GM21390 (cell line): ENCODE data around the gene HOXC11.

Experiments
- ATAC-seq: cut with Tn5 transposase; IDR thresholded peaks from one replicate; pipeline ENCODE4 v1.9.1; 2021; ENCODE audit not compliant: unreplicated experiment

Gene HOXC11

GRCh38 chr12:53973236-53974042 lies 513 bp downstream of the HOXC11 start:
- ATAC-seq: no peak

GRCh38 chr12:53974084-53975063 lies 1.4 kb downstream of the HOXC11 start, which contains the start of gene HOTAIR:
TSS of gene HOTAIR (minus strand) at chr12:53974954.
- ATAC-seq: no peak

- no peak for ATAC-seq
Observed at GRCh38 chr12:53975064-53975471, 2.1 kb downstream of the HOXC11 start.

GRCh38 chr12:53975479-53976152 lies 2.7 kb downstream of the HOXC11 start:
- ATAC-seq: no peak

GRCh38 chr12:53976172-53976822 lies 3.4 kb downstream of the HOXC11 start:
- no peak for ATAC-seq

GRCh38 chr12:53976823-53977595 lies 4.1 kb downstream of the HOXC11 start:
- no peak for ATAC-seq

GRCh38 chr12:53977596-53978445 lies 4.9 kb downstream of the HOXC11 start:
- ATAC-seq: no peak

- no peak for ATAC-seq
Observed at GRCh38 chr12:53978477-53979356, 5.8 kb downstream of the HOXC11 start.

GRCh38 chr12:53980104-53980801 lies 7.3 kb downstream of the HOXC11 start:
- no peak for ATAC-seq

GRCh38 chr12:53980802-53981496 lies 8.0 kb downstream of the HOXC11 start:
- ATAC-seq: no peak

GRCh38 chr12:53981634-53982565 lies 9.0 kb downstream of the HOXC11 start:
- no peak for ATAC-seq

GRCh38 chr12:53982648-53983567 lies 10.0 kb downstream of the HOXC11 start:
- ATAC-seq: no peak

- no peak for ATAC-seq
Observed at GRCh38 chr12:53983568-53983949, 10.6 kb downstream of the HOXC11 start.

- no peak for ATAC-seq
Observed at GRCh38 chr12:53983950-53984572, 11.1 kb downstream of the HOXC11 start.
